IgD-negative memory B cell (primary cell): ENCODE data around the gene SLC25A22. TPM values are rescaled to one million over a fixed set of nuclear protein-coding genes. Genes with fewer than 3 reads are reported as not detected.
A peak's percentile ranks its signal among the peaks of the same experiment; 100 is the strongest.

ENCODE experiments used
- H3K27ac Mint-ChIP-seq, 3 donors: one replicate each; pipeline ENCODE4 v1.8.0; 2020 to 2022; ENCODE audit warnings: mild to moderate bottlenecking in 3 of 3, mixed read lengths in 3 of 3, moderate library complexity in 1 of 3
- H3K27me3 Mint-ChIP-seq: one replicate; pipeline ENCODE4 v1.8.0; 2021; ENCODE audit warnings: mixed read lengths
- H3K36me3 Mint-ChIP-seq: one replicate; pipeline ENCODE4 v1.8.0; 2020; ENCODE audit warnings: mild to moderate bottlenecking, mixed read lengths
- H3K4me1 Mint-ChIP-seq, 3 donors: one replicate each; pipeline ENCODE4 v1.8.0; 2020 to 2022; ENCODE audit warnings: mixed read lengths in 3 of 3, mild to moderate bottlenecking in 1 of 3
- H3K4me3 Mint-ChIP-seq, 4 donors: one replicate each; pipeline ENCODE4 v1.8.0; 2020 to 2022; ENCODE audit warnings: mild to moderate bottlenecking in 4 of 4, mixed read lengths in 4 of 4, moderate library complexity in 3 of 4
- H3K9me3 Mint-ChIP-seq, 3 donors: one replicate each; pipeline ENCODE4 v1.8.0; 2020 to 2021; ENCODE audit warnings: mixed read lengths in 3 of 3, mild to moderate bottlenecking in 1 of 3
- polyA plus RNA-seq: library from polyadenylated mRNA; unstranded; fragments of 300-500 nt; fragmentation: Illumina TruSeq; gene quantifications from one replicate; pipeline ENCODE4 v1.2.3, GENCODE V29; 2021

SLC25A22 gene
- polyA plus RNA-seq, 1 donor from 2014 or later = 9.5 TPM

- Mint-ChIP-seq H3K27me3 (peaks cover 6% of the 10 kb centered on the region), H3K9me3 (no peaks in the 10 kb centered on the region), H3K36me3 (no peaks in the 10 kb centered on the region), H3K4me1 (no peaks in the 10 kb centered on the region), H3K4me3 (no peak overlapping the region), H3K27ac (peak overlapping the region in 1 of 3 donors; percentile 62)
Observed at GRCh38 chr11:787084-787675, 10.9 kb downstream of the SLC25A22 start.

GRCh38 chr11:786235-787083, 11.6 kb downstream of the SLC25A22 start:
- Mint-ChIP-seq H3K9me3 (no peaks in the 10 kb centered on the region), H3K4me3 (peak overlapping the region in 2 of 4 donors; percentile 50 to 52), H3K4me1 (no peaks in the 10 kb centered on the region), H3K27me3 (peaks cover 6% of the 10 kb centered on the region), H3K36me3 (no peaks in the 10 kb centered on the region), H3K27ac (peak overlapping the region in 2 of 3 donors; percentile 45 to 67)

GRCh38 chr11:783581-784015, 14.5 kb downstream of the SLC25A22 start:
- Mint-ChIP-seq H3K4me3 (no peak overlapping the region), H3K27me3 (peaks cover 3% of the 10 kb centered on the region), H3K9me3 (no peaks in the 10 kb centered on the region), H3K27ac (peak overlapping the region in 1 of 3 donors; percentile 39), H3K36me3 (no peaks in the 10 kb centered on the region), H3K4me1 (no peaks in the 10 kb centered on the region)

DNA sequence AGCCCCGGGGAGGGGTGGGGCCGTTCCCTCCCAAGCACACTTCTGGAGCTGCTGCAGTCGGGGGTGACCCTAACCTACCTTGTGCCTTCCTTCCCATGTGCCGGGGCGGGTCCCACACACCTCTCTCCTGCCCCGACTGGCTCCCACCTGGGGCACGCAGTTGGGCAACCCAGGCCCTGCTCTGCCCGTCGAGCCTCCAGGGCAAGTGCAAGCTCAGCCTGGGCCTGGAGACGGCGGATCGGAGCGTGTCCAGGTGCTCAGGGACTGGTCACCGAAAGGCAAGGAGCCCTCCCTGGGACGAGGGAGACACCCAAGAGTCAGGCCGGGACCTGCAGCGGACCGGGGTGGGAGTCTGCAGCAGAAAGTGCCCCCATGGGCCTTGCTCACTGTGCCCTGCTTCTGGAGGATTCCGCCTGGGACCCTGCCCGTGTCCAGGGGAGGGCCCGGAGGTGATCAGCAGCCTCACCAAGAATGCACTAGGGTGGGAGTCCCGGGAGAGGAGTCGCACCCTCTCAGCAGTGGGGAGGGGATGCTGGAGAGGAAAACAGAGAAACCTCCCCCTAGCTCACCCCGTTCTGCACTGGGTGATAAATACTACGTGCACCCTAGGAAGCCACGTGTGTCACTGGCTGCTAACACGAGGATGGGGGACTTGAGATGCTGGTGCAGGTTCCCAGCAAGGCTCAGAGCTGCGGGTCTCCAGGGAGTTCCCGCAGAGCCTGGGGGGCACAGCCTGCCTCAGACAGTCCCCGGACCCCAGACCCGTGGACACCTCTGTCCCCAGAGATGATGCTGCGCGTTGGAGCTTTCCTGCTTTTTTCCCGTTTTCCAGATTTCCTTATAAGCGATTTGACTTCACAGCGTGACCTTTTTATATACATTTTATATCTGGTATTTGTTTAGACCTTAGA, 15.6 kb downstream of the SLC25A22 start:
- H3K9me3 Mint-ChIP-seq = no peaks in the 10 kb centered on the region

GRCh38 chr11:779955-780532, 18.0 kb downstream of the SLC25A22 start:
- peaks cover 3% of the 10 kb centered on the region for H3K27me3 Mint-ChIP-seq
- no peaks in the 10 kb centered on the region for H3K9me3 Mint-ChIP-seq
- H3K4me1 Mint-ChIP-seq = peaks cover 0 to 8% (median 6%) of the 10 kb centered on the region in 3 donors
- no peaks in the 10 kb centered on the region for H3K36me3 Mint-ChIP-seq
- H3K4me3 Mint-ChIP-seq = peak overlapping the region in 3 of 4 donors; percentile 28 to 50 (median 37)
- peak overlapping the region in 1 of 3 donors; percentile 62 for H3K27ac Mint-ChIP-seq

More for the DNA sequence above, 15.6 kb downstream of the SLC25A22 start:
- H3K36me3 Mint-ChIP-seq = no peaks in the 10 kb centered on the region
- no peak overlapping the region for H3K4me3 Mint-ChIP-seq
- H3K4me1 Mint-ChIP-seq = no peaks in the 10 kb centered on the region
- H3K27ac Mint-ChIP-seq = no peak overlapping the region
- peaks cover 3% of the 10 kb centered on the region for H3K27me3 Mint-ChIP-seq

DNA sequence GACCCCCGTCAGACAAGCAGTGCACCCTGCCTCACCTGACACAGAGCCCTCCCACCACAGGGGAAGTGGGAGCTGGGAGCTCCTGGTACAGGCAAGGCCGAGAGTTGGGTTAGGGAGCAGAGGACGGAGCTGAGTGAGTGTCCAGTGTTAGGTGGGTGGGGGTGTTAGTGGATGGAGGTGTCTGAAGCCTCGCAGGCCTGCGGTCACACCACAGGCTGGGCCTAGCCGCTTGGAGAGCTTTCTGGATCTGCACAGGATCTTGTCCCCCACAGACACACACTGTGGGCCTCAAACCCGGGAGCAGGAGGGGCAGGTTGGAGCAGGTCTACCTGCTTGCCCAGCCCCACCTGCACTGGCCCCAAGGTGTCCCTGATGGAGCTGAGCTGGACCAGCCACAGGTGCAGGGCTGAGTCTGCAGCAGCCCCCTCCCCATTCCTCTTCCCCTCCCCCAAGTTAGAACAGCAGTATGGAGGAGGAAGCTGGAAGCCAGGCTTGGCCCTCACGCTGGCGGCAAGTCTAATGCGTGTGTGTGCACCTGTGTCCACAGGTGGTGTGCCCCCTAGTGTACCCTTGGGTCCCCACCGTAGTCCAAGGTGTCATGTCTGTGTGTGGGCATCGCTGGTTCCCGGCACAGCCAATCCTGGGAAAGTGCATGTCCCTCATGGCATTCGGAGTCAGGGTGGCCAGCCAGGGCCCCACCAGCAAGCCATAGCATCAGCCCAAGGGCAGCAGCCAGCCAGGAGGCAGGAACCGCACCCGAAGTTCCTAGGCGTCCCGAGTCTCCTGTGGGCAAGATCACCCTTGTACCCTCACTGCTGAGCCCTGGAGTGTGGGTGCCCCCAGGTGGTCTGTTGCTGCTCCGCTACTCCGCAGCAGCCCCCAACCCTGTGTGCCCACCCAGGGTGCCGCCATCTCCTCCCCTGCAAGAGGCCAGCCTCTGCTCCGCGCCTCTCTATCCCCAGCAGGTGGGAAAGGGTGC, 18.8 kb downstream of the SLC25A22 start:
- Mint-ChIP-seq H3K9me3 (no peaks in the 10 kb centered on the region), H3K27ac (peak overlapping the region in 1 of 3 donors; percentile 62), H3K27me3 (no peaks in the 10 kb centered on the region), H3K4me3 (peak overlapping the region; percentile 28 to 55 (median 44)), H3K36me3 (no peaks in the 10 kb centered on the region), H3K4me1 (peaks cover 0 to 8% (median 6%) of the 10 kb centered on the region in 3 donors)

DNA sequence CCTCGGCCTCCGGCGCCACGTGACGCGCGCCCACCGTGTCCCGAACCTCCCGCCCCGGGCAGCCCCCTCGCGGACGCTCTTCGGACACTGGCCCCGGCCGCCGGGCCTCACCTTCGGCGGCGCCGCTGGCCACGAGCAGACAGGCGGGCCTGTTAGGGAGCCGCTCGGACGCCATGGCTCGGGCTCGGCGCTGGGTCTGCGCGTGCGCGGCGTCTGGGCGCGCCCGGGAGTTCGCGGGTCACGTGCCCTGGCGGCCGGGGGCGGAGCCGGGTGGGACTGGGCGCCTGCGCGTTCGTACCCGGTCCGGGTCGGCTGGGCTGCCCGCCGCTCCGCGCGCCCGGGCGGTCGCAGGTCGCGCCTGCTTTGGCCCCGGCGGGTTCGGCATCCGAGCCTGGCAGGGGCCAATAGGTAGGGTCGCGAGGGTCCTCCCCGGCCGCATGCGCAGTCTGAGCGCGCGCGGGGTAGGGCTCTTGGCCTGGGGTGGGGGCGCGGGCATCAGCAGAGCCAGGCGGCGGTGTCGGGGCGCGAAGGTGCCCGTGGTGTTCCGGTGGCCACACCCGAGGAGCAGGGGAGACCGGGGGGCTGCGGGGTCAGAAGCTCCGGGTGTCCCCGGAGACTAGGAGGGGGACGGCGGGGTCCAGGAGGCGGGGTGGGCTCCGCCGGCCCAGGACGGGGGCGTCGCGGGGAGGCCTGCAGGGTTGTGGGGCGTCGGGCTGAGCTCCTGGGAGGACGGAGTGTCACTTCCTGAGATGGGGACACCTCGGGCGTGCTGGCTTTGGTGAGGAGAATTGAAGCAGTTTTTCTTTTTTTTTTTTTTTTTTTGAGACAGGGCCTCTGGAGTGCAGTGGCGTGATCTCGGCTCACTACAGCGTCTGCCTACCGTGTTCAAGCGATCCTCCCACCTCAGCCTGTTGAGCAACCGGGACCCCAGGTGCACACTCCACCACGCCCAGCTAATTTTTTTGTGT, 20.5 kb downstream of the SLC25A22 start, which contains the start of gene GATD1:
Gene GATD1 (minus strand): TSS at position 200 of the 968 bp plus-strand sequence. CDS start 25 bp downstream, at position 175.
- H3K27me3 Mint-ChIP-seq = no peaks in the 10 kb centered on the region
- H3K27ac Mint-ChIP-seq = peak within 1 kb of the TSS; percentile 28 to 78 (median 46)
- H3K9me3 Mint-ChIP-seq = no peaks in the 10 kb centered on the region
- peak within 1 kb of the TSS; percentile 72 to 93 (median 86) for H3K4me3 Mint-ChIP-seq
- H3K4me1 Mint-ChIP-seq = peaks cover 0 to 8% (median 6%) of the 10 kb centered on the region in 3 donors
- H3K36me3 Mint-ChIP-seq = no peaks in the 10 kb centered on the region

DNA sequence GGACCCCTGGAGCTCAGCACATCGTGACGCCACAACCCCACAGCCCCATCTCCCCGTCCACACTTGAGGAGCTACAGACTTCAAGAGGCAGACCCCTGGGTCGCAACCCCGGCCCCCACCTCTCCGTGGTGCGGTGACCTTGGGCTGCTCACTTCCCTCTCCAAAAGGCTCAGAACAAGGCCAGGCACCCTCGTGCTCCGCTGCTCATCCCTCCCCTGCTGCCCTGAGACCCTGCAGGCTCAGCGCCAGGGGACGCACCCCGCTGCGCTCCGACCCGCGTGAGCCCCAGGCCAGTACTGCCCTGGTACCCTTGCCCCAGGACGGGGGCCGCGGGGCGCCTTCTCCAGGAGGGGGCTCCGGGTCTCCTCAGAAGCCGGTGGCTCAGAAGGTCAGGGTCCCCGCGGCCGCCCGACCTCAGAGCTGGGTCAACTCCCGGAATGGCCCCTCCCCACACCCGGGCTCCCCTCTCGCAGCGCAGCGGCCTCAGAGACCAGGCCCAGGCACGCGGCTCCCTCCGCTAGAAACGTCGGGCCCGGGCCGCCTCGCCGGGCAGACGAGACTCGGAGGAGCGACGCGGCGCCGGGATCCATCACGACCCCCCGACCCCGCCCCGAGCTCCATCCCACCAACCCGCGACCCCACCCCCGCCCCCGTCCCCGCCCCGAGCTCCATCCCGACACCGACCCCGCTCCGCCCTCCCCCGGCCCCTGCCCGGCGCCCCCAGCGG, 21.4 kb downstream of the SLC25A22 start:
- H3K36me3 Mint-ChIP-seq = no peaks in the 10 kb centered on the region
- no peaks in the 10 kb centered on the region for H3K27me3 Mint-ChIP-seq
- H3K4me1 Mint-ChIP-seq = peaks cover 0 to 8% (median 6%) of the 10 kb centered on the region in 3 donors
- peak overlapping the region; percentile 66 to 93 (median 82) for H3K4me3 Mint-ChIP-seq
- no peaks in the 10 kb centered on the region for H3K9me3 Mint-ChIP-seq
- H3K27ac Mint-ChIP-seq = peak overlapping the region in 2 of 3 donors; percentile 39 to 78

GRCh38 chr11:776263-776560, 21.9 kb downstream of the SLC25A22 start:
- Mint-ChIP-seq H3K9me3 (no peaks in the 10 kb centered on the region), H3K36me3 (no peaks in the 10 kb centered on the region), H3K27ac (peak overlapping the region in 2 of 3 donors; percentile 39 to 78), H3K4me1 (peaks cover 0 to 8% (median 6%) of the 10 kb centered on the region in 3 donors), H3K27me3 (no peaks in the 10 kb centered on the region), H3K4me3 (peak overlapping the region; percentile 66 to 93 (median 82))

GRCh38 chr11:774873-775592, 23.0 kb downstream of the SLC25A22 start:
- Mint-ChIP-seq H3K36me3 (no peaks in the 10 kb centered on the region), H3K4me3 (peak overlapping the region in 3 of 4 donors; percentile 66 to 85 (median 81)), H3K27me3 (no peaks in the 10 kb centered on the region), H3K27ac (peak overlapping the region in 2 of 3 donors; percentile 10 to 65), H3K4me1 (peaks cover 0 to 8% (median 6%) of the 10 kb centered on the region in 3 donors), H3K9me3 (no peaks in the 10 kb centered on the region)

- no peak overlapping the region for H3K27ac Mint-ChIP-seq
- no peaks in the 10 kb centered on the region for H3K27me3 Mint-ChIP-seq
- peaks cover 0 to 8% (median 6%) of the 10 kb centered on the region in 3 donors for H3K4me1 Mint-ChIP-seq
- H3K9me3 Mint-ChIP-seq = no peaks in the 10 kb centered on the region
- no peak overlapping the region for H3K4me3 Mint-ChIP-seq
- H3K36me3 Mint-ChIP-seq = no peaks in the 10 kb centered on the region
Observed at GRCh38 chr11:773830-774229, 24.3 kb downstream of the SLC25A22 start.
